HCT116 (cell line): ENCODE results near the gene SLC16A10. TPM values are rescaled to one million over a fixed set of nuclear protein-coding genes. Genes with fewer than 3 reads are reported as not detected.
"Not testable (repeated sequence)": the region's sequence is repeated elsewhere in the genome, so short reads cannot be mapped to it uniquely, and the experiment has no call there.

Experiments used
- ATAC-seq: fragments of 200-7000 bp; cut with Tn5 transposase; 2 replicates; pipeline ENCODE4 v1.9.1; 2020; ENCODE audit warnings: mild to moderate bottlenecking, moderate library complexity
- BruUV-seq: library from RNA; stranded (reverse); fragments of 400-500 nt; replicated peaks from 2 replicates; lab custom pipeline; 2021; lab: Mats Ljungman, UMichigan
- CTCF ChIA-PET: fragments of 300-600 bp; sonication (Branson Sonifier 250); formaldehyde crosslinking; loops from one replicate; lab custom pipeline; 2021; ENCODE audit warnings: antibody characterized with exemption; lab: Charles Lee
- POLR2A ChIA-PET: fragments of 300-600, 350-600 bp; sonication (Branson Sonifier 250); formaldehyde crosslinking; loops from one replicate; lab custom pipeline; 2021; ENCODE audit warnings: antibody characterized with exemption; lab: Charles Lee
- RAD21 ChIA-PET, 2 experiments: fragments of 300-600 bp; sonication (Branson Sonifier 250); formaldehyde crosslinking; loops; one replicate each; lab custom pipeline; 2023; ENCODE audit warnings: low total read pairs in 2 of 2; ENCODE audit not compliant: uncharacterized antibody in 2 of 2, unreplicated experiment in 2 of 2, low non-redundant PET in 1 of 2; lab: Charles Lee
- DNase-seq: peaks from one replicate; pipeline ENCODE4 v3.0.0-alpha.2; 2010; ENCODE audit warnings: low read depth, low spot score
- H2AFZ ChIP-seq: fragments of 200-600 bp; shearing (Covaris generic), sonication (generic); 2 replicates; pipeline ENCODE4 v1.6.1; 2017; ENCODE audit warnings: low read depth, mixed run types, mixed read lengths, antibody characterized with exemption, low read length; ENCODE audit not compliant: poor library complexity, severe bottlenecking
- H3K27ac ChIP-seq: 2 replicates; pipeline ENCODE4 v1.5.1; 2012; ENCODE audit warnings: low read depth, low read length
- H3K27me3 ChIP-seq: fragments of 200-600 bp; sonication (generic); 2 replicates; pipeline ENCODE4 v1.6.1; 2016; ENCODE audit warnings: mixed run types, low read length, mixed read lengths; ENCODE audit not compliant: insufficient read depth
- H3K36me3 ChIP-seq, 2 experiments: fragments of 200-500 bp in 1 of 2; fragments of 200-600 bp in 1 of 2; sonication (Bioruptor generic) in 1 of 2; sonication (generic) in 1 of 2; 2 replicates each; pipeline versions ENCODE4 v1.5.1 to v1.6.1; 2014 to 2016; ENCODE audit warnings: low read length in 2 of 2, inconsistent platforms in 1 of 2, mixed read lengths in 1 of 2, mixed run types in 1 of 2; ENCODE audit not compliant: insufficient read depth in 2 of 2, control insufficient read depth in 1 of 2
- H3K4me1 ChIP-seq, 2 experiments: fragments of 200-600 bp in 1 of 2; sonication (generic) in 1 of 2; 2 replicates each; pipeline versions ENCODE4 v1.5.1 to v1.6.1; 2012 to 2017; ENCODE audit warnings: low read length in 2 of 2, inconsistent platforms in 1 of 2, mild to moderate bottlenecking in 1 of 2, mixed read lengths in 1 of 2, mixed run types in 1 of 2, moderate library complexity in 1 of 2; ENCODE audit not compliant: insufficient read depth in 2 of 2, control insufficient read depth in 1 of 2
- H3K4me2 ChIP-seq: fragments of 200-600 bp; sonication (generic); 2 replicates; pipeline ENCODE4 v1.6.1; 2017; ENCODE audit warnings: mixed run types, low read length, mixed read lengths
- H3K4me3 ChIP-seq, 2 experiments: fragments of 200-600 bp in 1 of 2; sonication (generic) in 1 of 2; replicated peaks in 1 of 2; 2 replicates each; pipeline ENCODE4 v1.5.1; 2011 to 2016; ENCODE audit warnings: low read length in 2 of 2, control low read depth in 1 of 2, low read depth in 1 of 2, mild to moderate bottlenecking in 1 of 2, mixed read lengths in 1 of 2, mixed run types in 1 of 2
- H3K79me2 ChIP-seq: fragments of 200-600 bp; sonication (generic); 2 replicates; pipeline ENCODE4 v1.6.1; 2017; ENCODE audit warnings: mild to moderate bottlenecking, mixed run types, low read length, moderate library complexity, mixed read lengths; ENCODE audit not compliant: insufficient read depth
- H3K9ac ChIP-seq: fragments of 200-600 bp; sonication (generic); 2 replicates; pipeline ENCODE4 v1.6.1; 2016; ENCODE audit warnings: low read length, mixed read lengths
- H3K9me2 ChIP-seq: fragments of 200-600 bp; sonication (generic), shearing (Covaris generic); 2 replicates; pipeline ENCODE4 v1.6.1; 2017; ENCODE audit warnings: mixed run types, mild to moderate bottlenecking, moderate library complexity; ENCODE audit not compliant: insufficient read depth
- H3K9me3 ChIP-seq, 2 experiments: fragments of 200-500 bp in 1 of 2; fragments of 200-600 bp in 1 of 2; sonication (Bioruptor generic) in 1 of 2; sonication (generic) in 1 of 2; 2 replicates each; pipeline ENCODE4 v1.6.1; 2014 to 2017; ENCODE audit warnings: low read length in 2 of 2, mixed read lengths in 2 of 2, inconsistent platforms in 1 of 2, low read depth in 1 of 2, mild to moderate bottlenecking in 1 of 2, mixed run types in 1 of 2, moderate library complexity in 1 of 2; ENCODE audit not compliant: control insufficient read depth in 1 of 2, insufficient read depth in 1 of 2
- H4K20me1 ChIP-seq: fragments of 200-600 bp; sonication (generic), shearing (Covaris generic); 2 replicates; pipeline ENCODE4 v1.6.1; 2017; ENCODE audit warnings: mixed run types, mild to moderate bottlenecking, moderate library complexity; ENCODE audit not compliant: insufficient read depth
- CBX3 ChIP-seq: IDR thresholded peaks from 2 replicates; pipeline ENCODE4 v1.6.1; 2012; ENCODE audit warnings: low read depth
- ELF1 ChIP-seq: IDR thresholded peaks from 2 replicates; pipeline ENCODE4 v1.6.1; 2012; ENCODE audit warnings: low read depth, borderline replicate concordance
- EZH2 ChIP-seq: fragments of 200-600 bp; sonication (generic); IDR thresholded peaks from 2 replicates; pipeline ENCODE4 v1.6.1; 2017; ENCODE audit warnings: antibody characterized with exemption, mixed run types
- JUND ChIP-seq: IDR thresholded peaks from 2 replicates; pipeline ENCODE4 v1.6.1; 2012
- MAX ChIP-seq: IDR thresholded peaks from 2 replicates; pipeline ENCODE4 v1.6.1; 2012
- POLR2A ChIP-seq: IDR thresholded peaks from 2 replicates; pipeline ENCODE4 v1.7.0; 2011; ENCODE audit warnings: borderline replicate concordance; ENCODE audit not compliant: insufficient read depth, insufficient read length; ENCODE audit errors: extremely low read depth
- POLR2AphosphoS5 ChIP-seq: IDR thresholded peaks from 2 replicates; pipeline ENCODE4 v1.6.1; 2011; ENCODE audit warnings: mild to moderate bottlenecking, low read depth, low read length, moderate library complexity
- RAD21 ChIP-seq: IDR thresholded peaks from 2 replicates; pipeline ENCODE4 v1.6.1; 2012; ENCODE audit warnings: low read depth, mild to moderate bottlenecking
- REST ChIP-seq: IDR thresholded peaks from 2 replicates; pipeline ENCODE4 v1.6.1; 2012; ENCODE audit warnings: low read depth
- SIN3A ChIP-seq: IDR thresholded peaks from 2 replicates; pipeline ENCODE4 v1.6.1; 2012; ENCODE audit warnings: low read depth
- SP1 ChIP-seq: IDR thresholded peaks from 2 replicates; pipeline ENCODE4 v1.6.1; 2012; ENCODE audit warnings: low read depth
- SRF ChIP-seq: IDR thresholded peaks from 2 replicates; pipeline ENCODE4 v1.6.1; 2012; ENCODE audit warnings: low read depth
- TCF7L2 ChIP-seq: IDR thresholded peaks from 2 replicates; pipeline ENCODE4 v1.7.0; 2011; ENCODE audit warnings: borderline replicate concordance, inconsistent platforms; ENCODE audit not compliant: insufficient read depth, insufficient read length; ENCODE audit errors: extremely low read depth
- ZFX ChIP-seq: fragments of 450-650 bp; IDR thresholded peaks from 2 replicates; pipeline ENCODE4 v1.6.1; 2017
- intact Hi-C: fragments of 100-400 bp; cut with micrococcal nuclease; formaldehyde crosslinking; loops from 2 replicates; pipeline ENCODE4 v1.10.0; 2022
- total RNA-seq: library from RNA; stranded (reverse); gene quantifications from one replicate; pipeline ENCODE4 v1.2.1, GENCODE V29; 2021; ENCODE audit not compliant: unreplicated experiment

Gene SLC16A10
- total RNA-seq, 1 experiment from 2014 or later = 8.3 TPM

- no peaks in the 10 kb centered on the region for H3K9me2 ChIP-seq
- H2AFZ ChIP-seq = no peak overlapping the region
- no peaks in the 10 kb centered on the region for H3K36me3 ChIP-seq
- no peaks in the 10 kb centered on the region for H3K4me1 ChIP-seq
- H3K79me2 ChIP-seq = no peaks in the 10 kb centered on the region
- H4K20me1 ChIP-seq = no peaks in the 10 kb centered on the region
- ATAC-seq (no peak), DNase-seq (no peak)
- TF ChIP-seq TCF7L2 = no peak
- TF ChIP-seq JUND = no peak
- TF ChIP-seq SIN3A = no peak
- no peak for TF ChIP-seq ELF1
- TF ChIP-seq MAX = no peak
- no peak for TF ChIP-seq RAD21
- no peak for TF ChIP-seq EZH2
- TF ChIP-seq POLR2AphosphoS5 = no peak
- no peak for TF ChIP-seq SP1
- no peak for TF ChIP-seq SRF
- TF ChIP-seq ZFX = no peak
- TF ChIP-seq REST = no peak
- no peak for TF ChIP-seq POLR2A
- no peak for TF ChIP-seq CBX3
- H3K27me3 ChIP-seq = no peaks in the 10 kb centered on the region
- H3K4me2 ChIP-seq = no peak overlapping the region
- POLR2A ChIA-PET = no interaction called here
- intact Hi-C loops = no loop called here
- no peak overlapping the region for H3K27ac ChIP-seq
- RAD21 ChIA-PET = no interaction called here
- no peak overlapping the region for H3K9ac ChIP-seq
- CTCF ChIA-PET = no interaction called here
- no peaks in the 10 kb centered on the region for H3K9me3 ChIP-seq
- BruUV-seq = no TSS peak
- no peak overlapping the region for H3K4me3 ChIP-seq
Observed at GRCh38 chr6:111129013-111129412, 41.7 kb downstream of the SLC16A10 start.

GRCh38 chr6:111131018-111131417 is 43.7 kb downstream of the SLC16A10 start:
- POLR2A ChIA-PET, H3K4me2 ChIP-seq, H4K20me1 ChIP-seq, RAD21 ChIA-PET, intact Hi-C loops, DNase-seq, H3K27ac ChIP-seq, H3K9me3 ChIP-seq, BruUV-seq, H3K79me2 ChIP-seq, CTCF ChIA-PET, H3K27me3 ChIP-seq, H3K4me1 ChIP-seq, ATAC-seq, H3K9ac ChIP-seq, H3K4me3 ChIP-seq, H3K36me3 ChIP-seq, H3K9me2 ChIP-seq, H2AFZ ChIP-seq: not testable (repeated sequence)

- H3K9me3 ChIP-seq, H3K36me3 ChIP-seq, H3K79me2 ChIP-seq, H3K4me3 ChIP-seq, H3K27me3 ChIP-seq, H3K4me2 ChIP-seq, CTCF ChIA-PET, H3K9me2 ChIP-seq, BruUV-seq, RAD21 ChIA-PET, H4K20me1 ChIP-seq, ATAC-seq, POLR2A ChIA-PET, DNase-seq, H3K27ac ChIP-seq, H3K9ac ChIP-seq, H2AFZ ChIP-seq, intact Hi-C loops, H3K4me1 ChIP-seq: not testable (repeated sequence)
Observed at GRCh38 chr6:111132669-111133068, 45.4 kb downstream of the SLC16A10 start.
